22Rv1 (cell line): ENCODE data around the gene CCDC127.
A peak's percentile ranks its signal among the peaks of the same experiment; 100 is the strongest.
"Not testable (repeated sequence)": the region's sequence is repeated elsewhere in the genome, so short reads cannot be mapped to it uniquely, and the experiment has no call there.

Experiments
- H3K27ac ChIP-seq: fragments of 450-650 bp; 2 replicates; pipeline ENCODE4 v1.5.1; 2017
- CTCF ChIP-seq: fragments of 450-650 bp; IDR thresholded peaks from 2 replicates; pipeline ENCODE4 v1.5.1; 2017; ENCODE audit warnings: mild to moderate bottlenecking
- ZFX ChIP-seq: fragments of 450-650 bp; IDR thresholded peaks from 2 replicates; pipeline ENCODE4 v1.6.1; 2017; ENCODE audit warnings: antibody characterized with exemption, borderline replicate concordance

The CCDC127 gene

GRCh38 chr5:166441-167372 lies 51.2 kb downstream of the CCDC127 start:
- peak overlapping the region; percentile 53 for H3K27ac ChIP-seq
- TF ChIP-seq ZFX = no peak
- no peak for TF ChIP-seq CTCF

GRCh38 chr5:164783-165182 lies 53.2 kb downstream of the CCDC127 start:
- H3K27ac ChIP-seq = not testable (repeated sequence)

GRCh38 chr5:164244-164643 lies 53.7 kb downstream of the CCDC127 start:
- H3K27ac ChIP-seq = no peak overlapping the region
- TF ChIP-seq ZFX (no peak), CTCF (no peak)

- TF ChIP-seq CTCF = no peak
- TF ChIP-seq ZFX = no peak
- H3K27ac ChIP-seq = no peak overlapping the region
These were observed 54.1 kb downstream of the CCDC127 start for GRCh38 chr5:163841-164240.

GRCh38 chr5:163338-163620 lies 54.7 kb downstream of the CCDC127 start:
- no peak for TF ChIP-seq ZFX
- TF ChIP-seq CTCF = no peak
- no peak overlapping the region for H3K27ac ChIP-seq

- TF ChIP-seq ZFX (no peak), CTCF (no peak)
These were observed 55.2 kb downstream of the CCDC127 start for GRCh38 chr5:162565-163337.

GRCh38 chr5:162190-162564 lies 55.8 kb downstream of the CCDC127 start:
- TF ChIP-seq CTCF = no peak
- no peak for TF ChIP-seq ZFX
- H3K27ac ChIP-seq = no peak overlapping the region

More at GRCh38 chr5:162565-163337, 55.2 kb downstream of the CCDC127 start:
- H3K27ac ChIP-seq = no peak overlapping the region
